KMS-11 (cell line): ENCODE data around the gene BTBD19.

Experiments
- H2AFZ ChIP-seq: fragments of 200-600 bp; sonication (generic); 2 replicates; pipeline ENCODE4 v1.6.1; 2016; ENCODE audit warnings: antibody characterized with exemption, mixed run types, low read depth
- H3K27ac ChIP-seq: fragments of 200-600 bp; sonication (generic); 2 replicates; pipeline ENCODE4 v1.6.1; 2016; ENCODE audit warnings: mild to moderate bottlenecking, mixed run types
- H3K27me3 ChIP-seq: fragments of 200-600 bp; sonication (generic); 2 replicates; pipeline ENCODE4 v1.6.1; 2017; ENCODE audit warnings: mild to moderate bottlenecking, low read depth, mixed run types, moderate library complexity; ENCODE audit not compliant: insufficient read depth
- H3K36me3 ChIP-seq: fragments of 200-600 bp; sonication (generic); 2 replicates; pipeline ENCODE4 v1.6.1; 2017; ENCODE audit warnings: mild to moderate bottlenecking, mixed run types; ENCODE audit not compliant: insufficient read depth
- H3K4me1 ChIP-seq: fragments of 200-600 bp; sonication (generic); 2 replicates; pipeline ENCODE4 v1.6.1; 2016; ENCODE audit warnings: mild to moderate bottlenecking, low read depth, mixed run types; ENCODE audit not compliant: poor library complexity, severe bottlenecking
- H3K4me2 ChIP-seq: fragments of 200-600 bp; sonication (generic); 2 replicates; pipeline ENCODE4 v1.7.0; 2016; ENCODE audit warnings: mild to moderate bottlenecking, mixed run types
- H3K4me3 ChIP-seq: fragments of 200-600 bp; sonication (generic); IDR thresholded peaks from 2 replicates; pipeline ENCODE4 v1.6.1; 2017; ENCODE audit warnings: low read depth, low read length, mixed read lengths; ENCODE audit not compliant: insufficient read depth
- H3K79me2 ChIP-seq: fragments of 200-600 bp; sonication (generic); 2 replicates; pipeline ENCODE4 v1.6.1; 2016; ENCODE audit warnings: low read depth, mixed run types; ENCODE audit not compliant: insufficient read depth
- H3K9ac ChIP-seq: fragments of 200-600 bp; sonication (generic); 2 replicates; pipeline ENCODE4 v1.6.1; 2016; ENCODE audit warnings: mild to moderate bottlenecking, mixed run types
- H4K20me1 ChIP-seq: fragments of 200-600 bp; sonication (generic); 2 replicates; pipeline ENCODE4 v1.6.1; 2016; ENCODE audit warnings: mild to moderate bottlenecking, mixed run types; ENCODE audit not compliant: insufficient read depth
- TF ChIP-seq, protein P1 (sequence below): fragments of 200-600 bp; sonication (generic); conservative IDR thresholded peaks from 2 replicates; pipeline ENCODE4 v1.6.1; 2017; ENCODE audit warnings: low read depth, mild to moderate bottlenecking, antibody characterized with exemption, low read length, moderate library complexity, mixed read lengths

The BTBD19 gene

DNA sequence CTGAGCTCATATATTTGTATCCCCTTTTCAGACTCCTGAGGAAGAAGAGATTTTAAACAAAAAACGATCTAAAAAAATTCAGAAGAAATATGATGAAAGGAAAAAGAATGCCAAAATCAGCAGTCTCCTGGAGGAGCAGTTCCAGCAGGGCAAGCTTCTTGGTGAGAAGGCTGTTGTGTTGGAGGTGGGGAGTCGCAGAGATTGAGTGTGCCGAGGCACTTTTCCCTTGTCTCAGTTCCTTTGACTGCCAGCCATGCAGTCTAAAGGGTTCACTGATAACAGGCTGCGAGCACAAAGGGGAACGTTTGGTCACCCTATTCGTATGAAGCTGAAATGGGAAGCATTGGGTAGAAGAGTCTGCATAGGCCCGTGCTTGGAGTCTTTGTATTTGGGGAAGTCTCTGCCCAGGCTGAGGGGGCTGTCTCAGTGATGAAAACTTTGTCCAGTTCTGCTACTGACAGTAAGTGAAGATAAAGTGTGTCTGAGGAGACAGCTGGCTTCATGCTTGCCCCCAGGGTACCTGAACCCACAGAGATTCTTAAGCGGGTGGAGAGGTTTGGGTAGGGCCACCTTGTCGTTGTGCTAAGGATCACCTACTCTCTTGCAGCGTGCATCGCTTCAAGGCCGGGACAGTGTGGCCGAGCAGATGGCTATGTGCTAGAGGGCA is 30.2 kb upstream of the BTBD19 start:
- Histone ChIP-seq H3K4me1 (peaks cover 23% of the 10 kb centered on the region), H3K79me2 (peaks cover 39% of the 10 kb centered on the region), H4K20me1 (peaks cover 6% of the 10 kb centered on the region; the same call in 1 of the 2 replicates), H3K4me2 (peak overlapping the region; percentile 94; the same call in 1 of the 2 replicates), H3K27ac (no peak overlapping the region), H3K27me3 (no peaks in the 10 kb centered on the region), H3K9ac (no peak overlapping the region), H3K4me3 (no peak overlapping the region), H2AFZ (no peak overlapping the region), H3K36me3 (peaks cover 23% of the 10 kb centered on the region; the same call in 1 of the 2 replicates)
- TF ChIP-seq, protein P1, sequence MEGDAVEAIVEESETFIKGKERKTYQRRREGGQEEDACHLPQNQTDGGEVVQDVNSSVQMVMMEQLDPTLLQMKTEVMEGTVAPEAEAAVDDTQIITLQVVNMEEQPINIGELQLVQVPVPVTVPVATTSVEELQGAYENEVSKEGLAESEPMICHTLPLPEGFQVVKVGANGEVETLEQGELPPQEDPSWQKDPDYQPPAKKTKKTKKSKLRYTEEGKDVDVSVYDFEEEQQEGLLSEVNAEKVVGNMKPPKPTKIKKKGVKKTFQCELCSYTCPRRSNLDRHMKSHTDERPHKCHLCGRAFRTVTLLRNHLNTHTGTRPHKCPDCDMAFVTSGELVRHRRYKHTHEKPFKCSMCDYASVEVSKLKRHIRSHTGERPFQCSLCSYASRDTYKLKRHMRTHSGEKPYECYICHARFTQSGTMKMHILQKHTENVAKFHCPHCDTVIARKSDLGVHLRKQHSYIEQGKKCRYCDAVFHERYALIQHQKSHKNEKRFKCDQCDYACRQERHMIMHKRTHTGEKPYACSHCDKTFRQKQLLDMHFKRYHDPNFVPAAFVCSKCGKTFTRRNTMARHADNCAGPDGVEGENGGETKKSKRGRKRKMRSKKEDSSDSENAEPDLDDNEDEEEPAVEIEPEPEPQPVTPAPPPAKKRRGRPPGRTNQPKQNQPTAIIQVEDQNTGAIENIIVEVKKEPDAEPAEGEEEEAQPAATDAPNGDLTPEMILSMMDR: no peak

DNA sequence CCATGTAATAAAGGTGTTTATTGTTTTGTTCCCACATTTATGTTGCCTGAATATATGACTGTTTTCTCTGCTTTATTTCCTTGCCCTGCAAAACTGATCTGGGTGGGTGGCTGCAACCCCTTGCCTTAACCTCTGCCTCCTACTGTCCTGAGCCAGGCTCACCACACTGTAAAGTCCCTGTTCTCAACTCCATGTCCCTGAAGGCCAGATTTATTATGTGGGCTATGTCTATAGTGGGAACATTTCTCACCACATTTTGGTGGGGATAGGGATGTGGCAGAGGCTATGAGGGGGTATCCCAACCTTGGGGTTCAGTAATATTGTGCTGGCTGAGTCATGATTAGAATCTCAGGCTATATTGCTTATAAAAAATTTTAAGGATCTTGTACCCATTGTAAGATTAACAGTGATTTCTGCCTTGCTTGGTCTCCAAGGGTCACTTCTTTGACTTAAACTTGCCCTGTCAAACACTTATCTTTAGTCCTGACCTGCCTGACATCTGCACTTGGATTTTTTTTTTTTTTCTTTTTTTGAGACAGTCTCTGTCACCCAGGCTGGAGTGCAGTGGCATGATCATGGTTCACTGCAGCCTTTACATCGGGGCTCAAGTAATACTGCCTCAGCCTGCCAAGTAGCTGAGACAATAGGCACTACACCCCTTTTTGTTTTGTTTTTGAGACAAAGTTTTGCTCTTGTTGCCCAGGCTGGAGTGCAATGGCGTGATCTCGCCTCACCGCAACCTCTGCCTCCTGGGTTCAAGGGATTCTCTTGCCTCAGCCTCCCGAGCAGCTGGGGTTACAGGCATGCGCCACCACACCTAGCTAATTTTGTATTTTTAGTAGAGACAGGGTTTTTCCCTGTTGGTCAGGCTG is 29.4 kb upstream of the BTBD19 start:
- peaks cover 39% of the 10 kb centered on the region for H3K79me2 ChIP-seq
- H3K4me3 ChIP-seq: no peak overlapping the region
- H3K27ac ChIP-seq: no peak overlapping the region
- H3K4me2 ChIP-seq: no peak overlapping the region
- no peak overlapping the region for H3K9ac ChIP-seq
- H3K27me3 ChIP-seq: no peaks in the 10 kb centered on the region
- peaks cover 23% of the 10 kb centered on the region for H3K4me1 ChIP-seq
- H3K36me3 ChIP-seq: peaks cover 23% of the 10 kb centered on the region; the same call in 1 of the 2 replicates
- H2AFZ ChIP-seq: no peak overlapping the region
- H4K20me1 ChIP-seq: peaks cover 6% of the 10 kb centered on the region; the same call in 1 of the 2 replicates
- TF ChIP-seq, protein P1: no peak

DNA sequence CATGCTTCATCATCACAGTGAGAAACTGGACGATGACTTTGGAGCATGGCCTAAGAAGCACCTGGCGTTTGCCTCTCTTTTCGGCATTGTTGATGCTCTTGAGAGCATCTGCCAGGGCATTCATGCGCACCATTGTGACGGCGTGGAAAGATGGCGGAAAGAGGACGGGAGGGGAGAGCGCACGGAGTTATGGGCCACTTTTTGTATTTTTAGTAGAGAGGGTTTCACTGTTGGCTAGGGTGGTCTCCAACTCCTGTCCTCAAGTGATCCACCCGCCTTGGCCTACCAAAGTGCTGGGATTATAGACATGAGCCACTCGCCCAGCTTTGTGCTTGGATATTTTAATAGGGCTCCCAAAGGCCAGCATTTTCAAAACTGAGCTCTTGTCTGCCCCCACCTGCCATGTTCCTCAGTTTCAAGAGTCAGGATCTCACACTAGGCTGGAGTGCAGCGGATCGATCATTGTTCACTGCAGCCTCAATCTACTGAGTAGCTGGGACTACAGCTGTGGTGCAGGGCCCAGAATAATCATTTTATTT is 27.7 kb upstream of the BTBD19 start:
- no peak overlapping the region for H3K4me2 ChIP-seq
- no peak overlapping the region for H3K9ac ChIP-seq
- H3K79me2 ChIP-seq: peaks cover 37% of the 10 kb centered on the region
- H3K36me3 ChIP-seq: peaks cover 23% of the 10 kb centered on the region; the same call in 1 of the 2 replicates
- H3K27me3 ChIP-seq: no peaks in the 10 kb centered on the region
- no peak overlapping the region for H3K4me3 ChIP-seq
- TF ChIP-seq, protein P1: no peak
- H3K27ac ChIP-seq: no peak overlapping the region
- H3K4me1 ChIP-seq: peaks cover 19% of the 10 kb centered on the region
- no peak overlapping the region for H2AFZ ChIP-seq
- H4K20me1 ChIP-seq: peaks cover 6% of the 10 kb centered on the region; the same call in 1 of the 2 replicates

DNA sequence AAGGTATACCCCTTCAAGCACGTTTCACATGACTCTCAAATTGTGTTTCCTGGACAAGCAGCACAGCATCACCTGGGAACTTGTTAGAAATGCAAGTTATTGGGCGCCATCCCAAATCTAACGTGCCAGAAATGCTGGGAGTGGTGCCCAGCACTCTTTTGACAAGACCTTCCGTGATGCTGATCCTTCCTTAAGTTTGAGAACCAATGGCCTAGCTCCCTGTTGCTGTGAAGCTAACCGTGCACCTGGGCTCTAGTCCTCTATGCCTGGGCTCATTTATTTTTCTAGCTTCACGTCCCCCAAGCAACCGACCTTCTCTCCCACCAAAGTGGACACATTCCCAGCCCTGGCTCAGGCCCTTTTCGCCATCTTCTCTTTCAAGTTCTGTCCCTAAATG is 24.6 kb upstream of the BTBD19 start:
- Histone ChIP-seq H3K79me2 (peaks cover 7% of the 10 kb centered on the region; the same call in 1 of the 2 replicates), H3K27ac (peak overlapping the region; percentile 18; the same call in 1 of the 2 replicates), H3K27me3 (no peaks in the 10 kb centered on the region), H4K20me1 (no peaks in the 10 kb centered on the region), H3K4me2 (peak overlapping the region; percentile 9; the same call in 1 of the 2 replicates), H3K36me3 (peaks cover 8% of the 10 kb centered on the region; the same call in 1 of the 2 replicates), H2AFZ (no peak overlapping the region), H3K4me1 (no peaks in the 10 kb centered on the region), H3K9ac (peak overlapping the region; percentile 48; the same call in 1 of the 2 replicates), H3K4me3 (no peak overlapping the region)
- TF ChIP-seq, protein P1: no peak
